B cell (primary cell): Measurements from ENCODE around the gene FAXC. TPM values are rescaled to one million over a fixed set of nuclear protein-coding genes. Genes with fewer than 3 reads are reported as not detected.

Source experiments
- ATAC-seq: fragments of 200-7000 bp; cut with Tn5 transposase; one replicate; pipeline ENCODE4 v1.10.0; 2021; ENCODE audit warnings: low read depth, mild to moderate bottlenecking, moderate number of reproducible peaks, moderate library complexity
- CTCF ChIA-PET: fragments of 350-600 bp; sonication (Branson Sonifier 250); formaldehyde crosslinking; loops from one replicate; lab custom pipeline; 2021; ENCODE audit warnings: antibody characterized with exemption, inconsistent platforms; lab: Charles Lee
- POLR2A ChIA-PET: fragments of 350-600 bp; sonication (Branson Sonifier 250); formaldehyde crosslinking; loops from one replicate; lab custom pipeline; 2021; ENCODE audit warnings: antibody characterized with exemption; lab: Charles Lee
- DNase-seq: peaks from one replicate; pipeline ENCODE4 v3.0.0; 2013
- H2AFZ ChIP-seq: 2 replicates; pipeline ENCODE4 v1.6.1; 2012; ENCODE audit warnings: mild to moderate bottlenecking, low read depth, low read length; ENCODE audit not compliant: insufficient read depth, poor library complexity, severe bottlenecking
- H3K27ac ChIP-seq, 2 donors: 1 replicate in 1 of 2; 2 replicates in 1 of 2; pipeline ENCODE4 v1.5.1; 2012 to 2013; ENCODE audit warnings: low read length in 2 of 2, mild to moderate bottlenecking in 2 of 2, moderate library complexity in 1 of 2
- H3K27me3 ChIP-seq, 4 experiments: fragments of 200-600 bp in 1 of 4; sonication (generic) in 1 of 4; replicated peaks in 1 of 4; 1 replicate in 2 of 4; 2 replicates in 2 of 4; pipeline versions ENCODE4 v1.6.1 to v1.7.0; 2013 to 2016; ENCODE audit warnings: low read length in 3 of 4, mild to moderate bottlenecking in 2 of 4, mixed read lengths in 1 of 4, moderate library complexity in 1 of 4; ENCODE audit not compliant: insufficient read depth in 4 of 4, control insufficient read depth in 3 of 4; ENCODE audit errors: control extremely low read depth in 1 of 4
- H3K36me3 ChIP-seq, 2 experiments: replicated peaks in 1 of 2; 1 replicate in 1 of 2; 2 replicates in 1 of 2; pipeline versions ENCODE4 v1.6.1 to v1.7.1; 2013; ENCODE audit warnings: low read length in 1 of 2; ENCODE audit not compliant: insufficient read depth in 2 of 2, control insufficient read depth in 1 of 2; ENCODE audit errors: control extremely low read depth in 1 of 2, extremely low read depth in 1 of 2
- H3K4me1 ChIP-seq, 2 donors: fragments of 200-600 bp in 1 of 2; sonication (generic) in 1 of 2; 1 replicate in 1 of 2; 2 replicates in 1 of 2; pipeline versions ENCODE4 v1.5.1 to v1.6.1; 2013 to 2017; ENCODE audit warnings: low read length in 2 of 2; ENCODE audit not compliant: control insufficient read depth in 2 of 2, insufficient read depth in 2 of 2
- H3K4me2 ChIP-seq: replicated peaks from 2 replicates; pipeline ENCODE3; 2012; ENCODE audit warnings: mild to moderate bottlenecking, low read depth, low read length; ENCODE audit not compliant: poor library complexity, severe bottlenecking
- H3K4me3 ChIP-seq, 5 experiments: fragments of 200-600 bp in 1 of 5; sonication (generic) in 1 of 5; 1 replicate in 3 of 5; 2 replicates in 2 of 5; pipeline versions ENCODE4 v1.5.1 to v1.7.0; 2011 to 2016; ENCODE audit warnings: low read length in 4 of 5, mild to moderate bottlenecking in 4 of 5, low read depth in 2 of 5, control low read depth in 1 of 5, moderate library complexity in 1 of 5; ENCODE audit not compliant: insufficient read depth in 1 of 5; ENCODE audit errors: control extremely low read depth in 1 of 5, extremely low read depth in 1 of 5
- H3K79me2 ChIP-seq: fragments of 200-600 bp; sonication (generic); one replicate; pipeline ENCODE4 v1.6.0; 2016; ENCODE audit warnings: low read length; ENCODE audit not compliant: control insufficient read depth, insufficient read depth
- H3K9ac ChIP-seq: fragments of 200-600 bp; sonication (generic); 2 replicates; pipeline ENCODE4 v1.6.1; 2017; ENCODE audit warnings: mild to moderate bottlenecking, low read length, moderate library complexity
- H3K9me3 ChIP-seq, 3 donors: one replicate each; pipeline versions ENCODE4 v1.6.1 to v1.7.1; 2013; ENCODE audit warnings: low read length in 2 of 3; ENCODE audit not compliant: control insufficient read depth in 2 of 3, insufficient read depth in 1 of 3; ENCODE audit errors: control extremely low read depth in 1 of 3
- H4K20me1 ChIP-seq: 2 replicates; pipeline ENCODE4 v1.6.0; 2012; ENCODE audit warnings: mild to moderate bottlenecking, low read length; ENCODE audit not compliant: insufficient read depth, control insufficient read depth, poor library complexity, severe bottlenecking
- H3K27ac Mint-ChIP-seq: one replicate; pipeline ENCODE4 v1.8.0; 2021; ENCODE audit warnings: mixed read lengths
- H3K27me3 Mint-ChIP-seq: one replicate; pipeline ENCODE4 v1.8.0; 2021; ENCODE audit warnings: mixed read lengths
- H3K4me1 Mint-ChIP-seq: one replicate; pipeline ENCODE4 v1.8.0; 2021; ENCODE audit warnings: mixed read lengths
- H3K4me3 Mint-ChIP-seq: one replicate; pipeline ENCODE4 v1.8.0; 2021; ENCODE audit warnings: mixed read lengths
- H3K9me3 Mint-ChIP-seq: one replicate; pipeline ENCODE4 v1.8.0; 2022; ENCODE audit warnings: mixed read lengths; ENCODE audit not compliant: insufficient read depth
- EZH2 ChIP-seq: IDR thresholded peaks from 2 replicates; pipeline ENCODE4 v1.6.1; 2012; ENCODE audit warnings: borderline replicate concordance, low read depth, mild to moderate bottlenecking, moderate library complexity, low read length; ENCODE audit not compliant: insufficient read depth, poor library complexity, severe bottlenecking
- WGBS: methylation state at CpG from one replicate; pipeline ENCODE4 v1.1.5; 2013; ENCODE audit warnings: missing lambda C conversion rate; ENCODE audit not compliant: insufficient coverage; 5-methylcytosine and 5-hydroxymethylcytosine counted together
- intact Hi-C: fragments of 100-400 bp; cut with micrococcal nuclease; formaldehyde crosslinking; loops from one replicate; pipeline ENCODE4 v1.10.0; 2022
- polyA plus RNA-seq: library from polyadenylated mRNA; depleted of rRNA; stranded (reverse); fragments of >200 nt; gene quantifications from 2 replicates; pipeline ENCODE4 v1.2.3, GENCODE V29; 2012
- total RNA-seq, 2 donors: library from RNA; stranded (reverse); fragments of 120-200 nt in 1 of 2; gene quantifications; 1 replicate in 1 of 2; 2 replicates in 1 of 2; pipeline versions ENCODE4 v1.2.3 to v1.2.4, GENCODE V29; 2013 to 2022
- TF ChIP-seq, protein P1 (sequence below): fragments of 200-600 bp; IDR thresholded peaks from one replicate; pipeline ENCODE4 v1.8.0; 2022; ENCODE audit warnings: antibody characterized with exemption, mild to moderate bottlenecking

FAXC gene
- total and polyA plus RNA-seq, 2 donors (not counting 1 experiment from before 2014, with no cell fraction given), result not detected

DNA sequence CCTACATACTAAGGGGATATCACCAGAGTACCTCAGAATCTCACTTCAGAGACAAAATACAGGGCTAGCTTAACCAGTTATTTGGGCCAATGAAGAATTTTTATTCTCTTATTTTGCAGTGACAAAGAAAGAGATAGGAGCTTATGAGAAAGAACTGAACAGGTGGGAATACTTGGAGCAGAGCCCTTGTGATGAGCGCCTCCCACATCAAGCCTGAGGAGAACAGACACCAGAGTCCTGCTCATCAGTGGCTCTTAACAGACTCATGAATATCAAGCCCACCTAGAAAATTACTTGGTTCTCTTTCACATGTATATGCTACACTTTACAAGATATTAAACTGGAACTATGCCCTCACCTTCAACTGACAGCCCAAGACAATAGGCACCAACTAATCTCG, 99.0 kb downstream of the FAXC start:
- ChIA-PET CTCF (no interaction called here), POLR2A (no interaction called here)
- no peaks in the 10 kb centered on the region for H3K9me3 Mint-ChIP-seq
- H3K27me3 Mint-ChIP-seq, result peaks cover 18% of the 10 kb centered on the region
- intact Hi-C loops, result no loop called here
- 80% methylated on average over 1 of the region's 2 CpGs for WGBS
- Histone ChIP-seq H2AFZ (no peak overlapping the region), H3K27me3 (no peaks in the 10 kb centered on the region), H3K4me1 (no peaks in the 10 kb centered on the region), H4K20me1 (no peaks in the 10 kb centered on the region), H3K9ac (no peak overlapping the region), H3K4me3 (no peak overlapping the region), H3K4me2 (no peak overlapping the region), H3K27ac (no peak overlapping the region), H3K9me3 (no peaks in the 10 kb centered on the region), H3K36me3 (no peaks in the 10 kb centered on the region), H3K79me2 (no peaks in the 10 kb centered on the region)
- TF ChIP-seq, protein P1, sequence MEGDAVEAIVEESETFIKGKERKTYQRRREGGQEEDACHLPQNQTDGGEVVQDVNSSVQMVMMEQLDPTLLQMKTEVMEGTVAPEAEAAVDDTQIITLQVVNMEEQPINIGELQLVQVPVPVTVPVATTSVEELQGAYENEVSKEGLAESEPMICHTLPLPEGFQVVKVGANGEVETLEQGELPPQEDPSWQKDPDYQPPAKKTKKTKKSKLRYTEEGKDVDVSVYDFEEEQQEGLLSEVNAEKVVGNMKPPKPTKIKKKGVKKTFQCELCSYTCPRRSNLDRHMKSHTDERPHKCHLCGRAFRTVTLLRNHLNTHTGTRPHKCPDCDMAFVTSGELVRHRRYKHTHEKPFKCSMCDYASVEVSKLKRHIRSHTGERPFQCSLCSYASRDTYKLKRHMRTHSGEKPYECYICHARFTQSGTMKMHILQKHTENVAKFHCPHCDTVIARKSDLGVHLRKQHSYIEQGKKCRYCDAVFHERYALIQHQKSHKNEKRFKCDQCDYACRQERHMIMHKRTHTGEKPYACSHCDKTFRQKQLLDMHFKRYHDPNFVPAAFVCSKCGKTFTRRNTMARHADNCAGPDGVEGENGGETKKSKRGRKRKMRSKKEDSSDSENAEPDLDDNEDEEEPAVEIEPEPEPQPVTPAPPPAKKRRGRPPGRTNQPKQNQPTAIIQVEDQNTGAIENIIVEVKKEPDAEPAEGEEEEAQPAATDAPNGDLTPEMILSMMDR, result no peak
- no peak for TF ChIP-seq EZH2
- H3K4me3 Mint-ChIP-seq, result no peak overlapping the region
- ATAC-seq (no peak), DNase-seq (no peak)
- no peaks in the 10 kb centered on the region for H3K4me1 Mint-ChIP-seq
- H3K27ac Mint-ChIP-seq, result no peak overlapping the region

DNA sequence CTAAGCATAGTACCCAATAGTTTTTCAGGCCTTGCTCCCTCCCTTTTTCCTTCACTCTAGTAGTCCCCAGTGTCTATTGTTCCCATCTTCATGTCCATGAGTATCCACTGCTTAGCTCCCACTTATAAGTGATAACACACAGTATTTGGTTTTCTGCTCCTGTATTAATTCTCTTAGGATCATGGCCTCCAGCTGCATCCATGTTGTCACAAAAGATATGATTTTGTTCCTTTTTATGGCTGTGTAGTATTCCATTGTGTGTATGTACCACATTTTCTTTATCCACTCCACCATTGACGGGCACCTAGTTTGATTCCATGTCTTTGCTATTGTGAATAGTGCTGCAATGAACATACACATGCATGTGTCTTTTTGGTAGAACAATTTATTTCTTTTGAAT, 102.9 kb downstream of the FAXC start:
- H3K4me3 ChIP-seq, result no peak overlapping the region
- ChIA-PET POLR2A (no interaction called here), CTCF (no interaction called here)
- no CpG with 5 or more reads among the region's 1 CpG for WGBS
- Mint-ChIP-seq H3K27me3 (peaks cover 22% of the 10 kb centered on the region), H3K27ac (no peak overlapping the region), H3K4me1 (no peaks in the 10 kb centered on the region), H3K4me3 (no peak overlapping the region), H3K9me3 (no peaks in the 10 kb centered on the region)
- ATAC-seq (no peak), DNase-seq (no peak)
- H3K4me1 ChIP-seq, result no peaks in the 10 kb centered on the region
- no peak overlapping the region for H3K4me2 ChIP-seq
- H4K20me1 ChIP-seq, result no peaks in the 10 kb centered on the region
- H3K9me3 ChIP-seq, result no peaks in the 10 kb centered on the region
- no peak overlapping the region for H2AFZ ChIP-seq
- no peaks in the 10 kb centered on the region for H3K27me3 ChIP-seq
- no peak overlapping the region for H3K9ac ChIP-seq
- intact Hi-C loops, result no loop called here
- H3K36me3 ChIP-seq, result no peaks in the 10 kb centered on the region
- H3K27ac ChIP-seq, result no peak overlapping the region
- H3K79me2 ChIP-seq, result no peaks in the 10 kb centered on the region
- TF ChIP-seq EZH2, result no peak
- TF ChIP-seq, protein P1, result no peak
